Smooth muscle cell (in vitro differentiated cells): ENCODE data around the gene TTLL6. TPM values are rescaled to one million over a fixed set of nuclear protein-coding genes. Genes with fewer than 3 reads are reported as not detected.
A peak's percentile ranks its signal among the peaks of the same experiment; 100 is the strongest.

Source experiments
- DNase-seq: peaks from one replicate; lab custom pipeline; 2025; ENCODE audit not compliant: unreplicated experiment; lab: John Stamatoyannopoulos, UW
- H2AFZ ChIP-seq: fragments of 200-600 bp; sonication (generic); 2 replicates; pipeline ENCODE4 v1.6.0; 2016; ENCODE audit warnings: antibody characterized with exemption, low read depth, mild to moderate bottlenecking
- H3F3A ChIP-seq: fragments of 200-600 bp; sonication (generic); 2 replicates; pipeline ENCODE4 v1.6.0; 2017; ENCODE audit warnings: antibody characterized with exemption, low read depth
- H3K27ac ChIP-seq: fragments of 200-600 bp; sonication (generic); 2 replicates; pipeline ENCODE4 v1.5.1; 2016; ENCODE audit warnings: low read depth, mild to moderate bottlenecking
- H3K27me3 ChIP-seq: fragments of 200-600 bp; sonication (generic); 2 replicates; pipeline ENCODE4 v1.6.1; 2016; ENCODE audit warnings: low read depth, mild to moderate bottlenecking
- H3K36me3 ChIP-seq: fragments of 200-600 bp; sonication (generic); 2 replicates; pipeline ENCODE4 v1.5.1; 2016; ENCODE audit warnings: low read depth
- H3K4me1 ChIP-seq: fragments of 200-600 bp; sonication (generic); 2 replicates; pipeline ENCODE4 v1.5.1; 2016; ENCODE audit warnings: low read depth
- H3K4me2 ChIP-seq: fragments of 200-600 bp; sonication (generic); 2 replicates; pipeline ENCODE4 v1.6.0; 2016; ENCODE audit warnings: mild to moderate bottlenecking
- H3K4me3 ChIP-seq: fragments of 200-600 bp; sonication (generic); 2 replicates; pipeline ENCODE4 v1.5.1; 2016; ENCODE audit warnings: mild to moderate bottlenecking
- H3K79me2 ChIP-seq: fragments of 200-600 bp; sonication (generic); 2 replicates; pipeline ENCODE4 v1.6.0; 2016; ENCODE audit warnings: low read depth, mild to moderate bottlenecking
- H3K9ac ChIP-seq: fragments of 200-600 bp; sonication (generic); 2 replicates; pipeline ENCODE4 v1.6.0; 2016; ENCODE audit warnings: low read depth
- H3K9me3 ChIP-seq: fragments of 200-600 bp; sonication (generic); replicated peaks from 2 replicates; pipeline ENCODE4 v1.5.1; 2016; ENCODE audit warnings: low read depth
- H4K20me1 ChIP-seq: fragments of 200-600 bp; sonication (generic); 2 replicates; pipeline ENCODE4 v1.6.0; 2016; ENCODE audit warnings: low read depth
- WGBS: methylation state at CpG from one replicate; pipeline ENCODE4 v1.1.7; 2016; ENCODE audit warnings: low lambda C conversion rate; 5-methylcytosine and 5-hydroxymethylcytosine counted together
- polyA plus RNA-seq: library from polyadenylated mRNA; unstranded; fragments of >200 nt; fragmentation: Nextera tagmentation; extraction: Ambion mirVana; gene quantifications from 2 replicates; pipeline ENCODE4 v1.2.1, GENCODE V29; 2016
- total RNA-seq: library from RNA; depleted of rRNA; stranded (reverse); fragments of >200 nt; gene quantifications from 2 replicates; pipeline ENCODE4 v1.2.3, GENCODE V29; 2014
- TF ChIP-seq, protein P1 (sequence below): fragments of 200-600 bp; sonication (generic); IDR thresholded peaks from 2 replicates; pipeline ENCODE4 v1.5.1; 2017; ENCODE audit warnings: borderline replicate concordance, mild to moderate bottlenecking, antibody characterized with exemption; ENCODE audit not compliant: insufficient read depth, poor library complexity, severe bottlenecking

The TTLL6 gene
- total and polyA plus RNA-seq, 2 experiments from 2014 or later, result 0.41 TPM; not detected in 1

GRCh38 chr17:48722201-48722907 is 94.7 kb downstream of the TTLL6 start, which contains the start of gene PRAC1:
TSS of gene PRAC1 (minus strand) at chr17:48722518. CDS start at chr17:48722392, 126 bp downstream.
- Histone ChIP-seq H3K79me2 (peaks cover under 1% of the 10 kb centered on the region), H3K4me1 (no peaks in the 10 kb centered on the region), H3K27ac (peak within 1 kb of the TSS; percentile 34), H2AFZ (peak within 1 kb of the TSS; percentile 60), H3K27me3 (peaks cover 41% of the 10 kb centered on the region), H3K9ac (peak within 1 kb of the TSS; percentile 11), H3K36me3 (no peaks in the 10 kb centered on the region), H4K20me1 (no peaks in the 10 kb centered on the region), H3K4me2 (peak within 1 kb of the TSS; percentile 83), H3K9me3 (no peaks in the 10 kb centered on the region), H3F3A (peaks cover 10% of the 10 kb centered on the region), H3K4me3 (peak within 1 kb of the TSS; percentile 42)
- WGBS, result 18% methylated on average over 21 of the region's 21 CpGs
- TF ChIP-seq, protein P1, sequence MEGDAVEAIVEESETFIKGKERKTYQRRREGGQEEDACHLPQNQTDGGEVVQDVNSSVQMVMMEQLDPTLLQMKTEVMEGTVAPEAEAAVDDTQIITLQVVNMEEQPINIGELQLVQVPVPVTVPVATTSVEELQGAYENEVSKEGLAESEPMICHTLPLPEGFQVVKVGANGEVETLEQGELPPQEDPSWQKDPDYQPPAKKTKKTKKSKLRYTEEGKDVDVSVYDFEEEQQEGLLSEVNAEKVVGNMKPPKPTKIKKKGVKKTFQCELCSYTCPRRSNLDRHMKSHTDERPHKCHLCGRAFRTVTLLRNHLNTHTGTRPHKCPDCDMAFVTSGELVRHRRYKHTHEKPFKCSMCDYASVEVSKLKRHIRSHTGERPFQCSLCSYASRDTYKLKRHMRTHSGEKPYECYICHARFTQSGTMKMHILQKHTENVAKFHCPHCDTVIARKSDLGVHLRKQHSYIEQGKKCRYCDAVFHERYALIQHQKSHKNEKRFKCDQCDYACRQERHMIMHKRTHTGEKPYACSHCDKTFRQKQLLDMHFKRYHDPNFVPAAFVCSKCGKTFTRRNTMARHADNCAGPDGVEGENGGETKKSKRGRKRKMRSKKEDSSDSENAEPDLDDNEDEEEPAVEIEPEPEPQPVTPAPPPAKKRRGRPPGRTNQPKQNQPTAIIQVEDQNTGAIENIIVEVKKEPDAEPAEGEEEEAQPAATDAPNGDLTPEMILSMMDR, result no peak
- DNase-seq, result no peak

- 93% methylated on average over 1 of the region's 1 CpG for WGBS
- no peaks in the 10 kb centered on the region for H4K20me1 ChIP-seq
- H3K36me3 ChIP-seq, result no peaks in the 10 kb centered on the region
- no peaks in the 10 kb centered on the region for H3K4me1 ChIP-seq
- peaks cover 28% of the 10 kb centered on the region for H3K27me3 ChIP-seq
- H3K79me2 ChIP-seq, result peaks cover 10% of the 10 kb centered on the region
- H3K4me2 ChIP-seq, result peak overlapping the region; percentile 87
- TF ChIP-seq, protein P1, result no peak
- no peak overlapping the region for H2AFZ ChIP-seq
- DNase-seq, result no peak
- H3K9ac ChIP-seq, result no peak overlapping the region
- H3F3A ChIP-seq, result peaks cover 10% of the 10 kb centered on the region
- H3K27ac ChIP-seq, result peak overlapping the region; percentile 89
- no peaks in the 10 kb centered on the region for H3K9me3 ChIP-seq
- H3K4me3 ChIP-seq, result no peak overlapping the region
Measured at GRCh38 chr17:48721009-48721402, 96.0 kb downstream of the TTLL6 start.

- peak overlapping the region; percentile 40 for H3K4me3 ChIP-seq
Measured at GRCh38 chr17:48720266-48721008, 96.6 kb downstream of the TTLL6 start.

More at GRCh38 chr17:48720266-48721008, 96.6 kb downstream of the TTLL6 start:
- H3K9me3 ChIP-seq, result no peaks in the 10 kb centered on the region
- H3F3A ChIP-seq, result peaks cover 10% of the 10 kb centered on the region
- H3K27ac ChIP-seq, result peak overlapping the region; percentile 89
- H3K4me2 ChIP-seq, result peak overlapping the region; percentile 87
- 22% methylated on average over 11 of the region's 11 CpGs for WGBS
- no peaks in the 10 kb centered on the region for H3K36me3 ChIP-seq
- H4K20me1 ChIP-seq, result no peaks in the 10 kb centered on the region
- H3K79me2 ChIP-seq, result peaks cover 10% of the 10 kb centered on the region
- no peaks in the 10 kb centered on the region for H3K4me1 ChIP-seq
- H2AFZ ChIP-seq, result no peak overlapping the region
- TF ChIP-seq, protein P1, result no peak
- peaks cover 22% of the 10 kb centered on the region for H3K27me3 ChIP-seq
- no peak for DNase-seq
- peak overlapping the region; percentile 77 for H3K9ac ChIP-seq
